K562 (cell line): ENCODE measurements around the gene GOSR1. TPM values are rescaled to one million over a fixed set of nuclear protein-coding genes. Genes with fewer than 3 reads are reported as not detected.

Experiments used
- ATAC-seq: fragments of 200-7000 bp; cut with Tn5 transposase; 3 replicates; pipeline ENCODE4 v1.9.1; 2020; ENCODE audit warnings: moderate library complexity
- BruUV-seq: library from RNA; stranded (reverse); fragments of 400-500 nt; replicated peaks from 2 replicates; lab custom pipeline; 2021; lab: Mats Ljungman, UMichigan
- CTCF ChIA-PET: fragments of 300-600 bp; formaldehyde crosslinking; extraction: SDS; loops from one replicate; lab custom pipeline; 2021; ENCODE audit warnings: low intra/inter-chr PET ratio; lab: Yijun Ruan, JAX
- POLR2A ChIA-PET: fragments of 300-600, 350-650 bp; sonication (Branson Sonifier 250); formaldehyde crosslinking; extraction: SDS; loops from one replicate; lab custom pipeline; 2021; ENCODE audit warnings: antibody characterized with exemption, inconsistent platforms; lab: Yijun Ruan, JAX
- DNase-seq, 4 experiments: peaks; one replicate each; pipeline versions ENCODE4 v3.0.0 to v3.0.0-alpha.2; 2011 to 2018; ENCODE audit warnings: low spot score in 3 of 4, mixed read lengths in 3 of 4; ENCODE audit errors: extremely low read depth in 1 of 4
- FAIRE-seq: peaks from 2 replicates; lab custom pipeline; 2011; peaks lifted over from hg19 to GRCh38; lab: Jason Lieb, UNC
- H2AFZ ChIP-seq: 2 replicates; pipeline ENCODE4 v1.6.0; 2011; ENCODE audit warnings: low read depth, low read length, control low read depth, inconsistent platforms
- H3K27ac ChIP-seq: fragments of 200-600 bp; 3 replicates; pipeline ENCODE4 v1.8.0; 2011; ENCODE audit warnings: low read depth, mild to moderate bottlenecking, control low read depth, inconsistent platforms, low read length, moderate library complexity, mixed read lengths; ENCODE audit errors: extremely low read depth
- H3K27me3 ChIP-seq, 2 experiments: fragments of 300-600 bp in 1 of 2; 2 replicates in 1 of 2; 3 replicates in 1 of 2; pipeline versions ENCODE4 v1.6.0 to v1.8.0; 2011; ENCODE audit warnings: inconsistent platforms in 2 of 2, low read length in 2 of 2, mild to moderate bottlenecking in 1 of 2, mixed read lengths in 1 of 2, moderate library complexity in 1 of 2; ENCODE audit not compliant: control insufficient read depth in 2 of 2, insufficient read depth in 2 of 2
- H3K36me3 ChIP-seq: fragments of 300-600 bp; 3 replicates; pipeline ENCODE4 v1.8.0; 2011; ENCODE audit warnings: mild to moderate bottlenecking, low read length, inconsistent platforms; ENCODE audit not compliant: control insufficient read depth, insufficient read depth
- H3K4me1 ChIP-seq, 2 experiments: fragments of 200-600 bp in 1 of 2; replicated peaks in 1 of 2; 2 replicates in 1 of 2; 3 replicates in 1 of 2; pipeline versions ENCODE4 v1.5.1 to v1.8.0; 2011; ENCODE audit warnings: inconsistent platforms in 2 of 2, low read length in 2 of 2, mild to moderate bottlenecking in 1 of 2, mixed read lengths in 1 of 2, moderate library complexity in 1 of 2; ENCODE audit not compliant: control insufficient read depth in 2 of 2, insufficient read depth in 2 of 2
- H3K4me2 ChIP-seq: 2 replicates; pipeline ENCODE4 v1.6.1; 2011; ENCODE audit warnings: low read length, control low read depth, inconsistent platforms, mixed read lengths; ENCODE audit not compliant: insufficient read depth
- H3K4me3 ChIP-seq: fragments of 200-600 bp; sonication (generic), shearing (Covaris generic); 2 replicates; pipeline ENCODE4 v1.5.1; 2016; ENCODE audit warnings: control low read depth, inconsistent platforms
- H3K79me2 ChIP-seq: fragments of 200-600 bp; 3 replicates; pipeline ENCODE4 v1.8.0; 2011; ENCODE audit warnings: low read length, inconsistent platforms; ENCODE audit not compliant: control insufficient read depth, insufficient read depth
- H3K9ac ChIP-seq, 2 experiments: 2 replicates each; pipeline versions ENCODE4 v1.6.0 to v1.6.1; 2011; ENCODE audit warnings: low read depth in 2 of 2, low read length in 2 of 2, control low read depth in 1 of 2, inconsistent platforms in 1 of 2, mild to moderate bottlenecking in 1 of 2, mixed read lengths in 1 of 2; ENCODE audit not compliant: insufficient read depth in 1 of 2
- H3K9me1 ChIP-seq: one replicate; pipeline ENCODE4 v1.6.0; 2011; ENCODE audit warnings: inconsistent platforms, mild to moderate bottlenecking, low read length, moderate library complexity; ENCODE audit not compliant: control insufficient read depth, insufficient read depth
- H3K9me3 ChIP-seq: replicated peaks from 2 replicates; pipeline ENCODE4 v1.5.1; 2011; ENCODE audit warnings: low read depth, low read length, inconsistent platforms; ENCODE audit not compliant: control insufficient read depth, insufficient read depth
- H4K20me1 ChIP-seq: replicated peaks from 2 replicates; pipeline ENCODE4 v1.6.1; 2011; ENCODE audit warnings: low read length, inconsistent platforms, mixed read lengths; ENCODE audit not compliant: control insufficient read depth, insufficient read depth
- CCNT2 ChIP-seq: IDR thresholded peaks from 2 replicates; pipeline ENCODE4 v1.6.1; 2011; ENCODE audit warnings: borderline replicate concordance, low read depth, mild to moderate bottlenecking, moderate library complexity, mixed read lengths, low read length; ENCODE audit not compliant: insufficient read length; ENCODE audit errors: extremely low read depth
- ETV6 ChIP-seq, 3 experiments: fragments of 150-350 bp in 1 of 3; sonication (generic) in 1 of 3; formaldehyde crosslinking in 1 of 3; IDR thresholded peaks; 2 replicates each; pipeline versions ENCODE4 v1.6.1 to v1.8.0; 2014 to 2022; ENCODE audit warnings: borderline replicate concordance in 2 of 3, low read depth in 2 of 3, antibody characterized with exemption in 1 of 3, low read length in 1 of 3, mild to moderate bottlenecking in 1 of 3, missing genetic modification reagents in 1 of 3
- FOXA3 ChIP-seq, 2 experiments: fragments of 450-650 bp in 1 of 2; sonication (generic) in 1 of 2; formaldehyde crosslinking; IDR thresholded peaks in 1 of 2; conservative IDR thresholded peaks in 1 of 2; 2 replicates each; pipeline versions ENCODE4 v1.4.0 to v1.8.0; 2020 to 2022; ENCODE audit warnings: mild to moderate bottlenecking in 2 of 2, missing genetic modification reagents in 1 of 2
- GATAD2A ChIP-seq: fragments of 450-650 bp; IDR thresholded peaks from 2 replicates; pipeline ENCODE4 v1.6.1; 2017
- MYC ChIP-seq, 2 experiments: fragments of 250-450 bp in 1 of 2; sonication (Bioruptor Pico) in 1 of 2; IDR thresholded peaks; 2 replicates each; pipeline versions ENCODE4 v1.5.1 to v1.6.1; 2012 to 2021; ENCODE audit warnings: low read depth in 2 of 2, borderline replicate concordance in 1 of 2, improper control_type of control experiment in 1 of 2, low read length in 1 of 2, mild to moderate bottlenecking in 1 of 2, moderate library complexity in 1 of 2
- RBM39 ChIP-seq: fragments of 200-400 bp; formaldehyde crosslinking; optimal IDR thresholded peaks from 2 replicates; pipeline ENCODE3; 2018; ENCODE audit warnings: low read depth, low read length
- SIX5 ChIP-seq, 2 experiments: IDR thresholded peaks; 2 replicates each; pipeline ENCODE4 v1.6.1; 2011; ENCODE audit warnings: low read length in 2 of 2, borderline replicate concordance in 1 of 2, low read depth in 1 of 2, mild to moderate bottlenecking in 1 of 2, moderate library complexity in 1 of 2; ENCODE audit not compliant: insufficient read depth in 1 of 2
- ZBTB34 ChIP-seq: fragments of 250-450 bp; sonication (Bioruptor Pico); IDR thresholded peaks from 2 replicates; pipeline ENCODE4 v1.8.0; 2021; ENCODE audit warnings: mild to moderate bottlenecking, moderate library complexity
- ZKSCAN1 ChIP-seq: fragments of 150-350 bp; IDR thresholded peaks from 2 replicates; pipeline ENCODE4 v1.6.1; 2016; ENCODE audit warnings: low read depth, low read length
- ZMIZ1 ChIP-seq, 2 experiments: fragments of 150-350 bp in 1 of 2; IDR thresholded peaks; 2 replicates each; pipeline ENCODE4 v1.6.1; 2012 to 2016; ENCODE audit warnings: low read depth in 2 of 2, low read length in 2 of 2, mild to moderate bottlenecking in 1 of 2, moderate library complexity in 1 of 2
- ZNF217 ChIP-seq: sonication (generic); formaldehyde crosslinking; IDR thresholded peaks from 2 replicates; pipeline ENCODE4 v1.8.0; 2022; ENCODE audit warnings: mild to moderate bottlenecking, missing genetic modification reagents
- ZNF282 ChIP-seq: sonication (generic); formaldehyde crosslinking; IDR thresholded peaks from 2 replicates; pipeline ENCODE4 v1.8.1; 2023; ENCODE audit warnings: missing genetic modification reagents
- ZNF507 ChIP-seq: conservative IDR thresholded peaks from 2 replicates; pipeline ENCODE4 v1.6.1; 2017; ENCODE audit warnings: missing genetic modification characterization, missing compliant biosample characterization
- WGBS: fragments of 100-300 bp; shearing (Covaris generic); methylation state at CpG from one replicate; pipeline ENCODE4 v1.1.6; 2016; ENCODE audit warnings: low coverage, mixed read lengths; ENCODE audit not compliant: insufficient coverage; ENCODE audit errors: missing lambda C conversion rate; 5-methylcytosine and 5-hydroxymethylcytosine counted together
- in situ Hi-C: fragments of 300-500 bp; cut with MboI; formaldehyde crosslinking; loops from 4 replicates; pipeline ENCODE4 v1.15.0; 2018; ENCODE audit warnings: inconsistent platforms, mixed read lengths
- intact Hi-C: fragments of 100-400 bp; cut with micrococcal nuclease; formaldehyde crosslinking; loops from 2 replicates; pipeline ENCODE4 v1.14.2; 2022
- polyA plus RNA-seq, 8 experiments: library from polyadenylated mRNA; depleted of rRNA in 4 of 8; stranded (reverse) in 5 of 8; unstranded in 3 of 8; fragments of >200 nt; fragmentation: Nextera tagmentation in 2 of 8; fragmentation: Illumina TruSeq in 1 of 8; extraction: Ambion mirVana in 2 of 8; extraction: Trizol in 1 of 8; gene quantifications; 2 replicates each; pipeline versions ENCODE4 v1.2.1 to v1.2.3, GENCODE V29; 2011 to 2014; ENCODE audit warnings: inconsistent platforms in 1 of 8, missing spikeins in 1 of 8
- total RNA-seq, 7 experiments: library from RNA; depleted of rRNA in 6 of 7; stranded (reverse); fragments of >200 nt in 6 of 7; fragmentation: Illumina TruSeq in 2 of 7; extraction: Trizol in 2 of 7; gene quantifications; 2 replicates each; pipeline versions ENCODE4 v1.2.1 to v1.2.3, GENCODE V29; 2011 to 2021; ENCODE audit warnings: low replicate concordance in 1 of 7

Gene GOSR1
- total and polyA plus RNA-seq, 9 of the 15 experiments (the other 6 are each of a cell fraction or from before 2014, with no cell fraction given) = 17.6 to 95.5 (median 33.3) TPM

GRCh38 chr17:30552994-30553566, 75.9 kb downstream of the GOSR1 start:
- no peak for ATAC-seq
- intact Hi-C loops = no loop called here

More at GRCh38 chr17:30552994-30553566, 75.9 kb downstream of the GOSR1 start:
- H4K20me1 ChIP-seq = peaks cover 16% of the 10 kb centered on the region; the same call in 1 of the 2 replicates
- H3K36me3 ChIP-seq = no peaks in the 10 kb centered on the region
- H2AFZ ChIP-seq = no peak overlapping the region
- BruUV-seq = no TSS peak
- peaks cover 18 to 61% of the 10 kb centered on the region in 2 experiments for H3K27me3 ChIP-seq
- peaks cover 15 to 22% of the 10 kb centered on the region in 2 experiments for H3K4me1 ChIP-seq
- H3K79me2 ChIP-seq = no peaks in the 10 kb centered on the region
- CTCF ChIA-PET = no interaction called here
- H3K4me2 ChIP-seq = no peak overlapping the region
- H3K27ac ChIP-seq = no peak overlapping the region
- 8% methylated on average over 10 of the region's 10 CpGs for whole genome bisulfite sequencing
- FAIRE-seq = no peak
- in situ Hi-C loops = loop anchor here (5.0 kb wide), 1 partner anchor 159 kb away; no protein-coding TSS in a partner anchor
- TF ChIP-seq ZNF217 (CRISPR knock-in tag) (no peak), ZNF507 (no peak), ZKSCAN1 (no peak), MYC (IDR thresholded peaks at IDR 0.05; ENCODE audit: low read depth, low read length) (no peak), MYC (CRISPR knock-in tag; IDR thresholded peaks at IDR 0.05; ENCODE audit: borderline replicate concordance, low read depth) (no peak), GATAD2A (no peak), RBM39 (no peak), SIX5 (IDR thresholded peaks at IDR 0.05; ENCODE audit: borderline replicate concordance in 1 of 2, insufficient read depth in 1 of 2, low read depth in 1 of 2, low read length in 2 of 2) (no peak), ETV6 (IDR thresholded peaks at IDR 0.05; ENCODE audit: borderline replicate concordance in 1 of 2, low read depth in 2 of 2, low read length in 1 of 2) (no peak), ETV6 (CRISPR knock-in tag; IDR thresholded peaks at IDR 0.05; ENCODE audit: borderline replicate concordance) (no peak), CCNT2 (no peak), ZMIZ1 (IDR thresholded peaks at IDR 0.05; ENCODE audit: low read depth in 2 of 2, low read length in 2 of 2) (no peak), ZNF282 (CRISPR knock-in tag) (no peak), FOXA3 (CRISPR knock-in tag; conservative IDR thresholded peaks at IDR 0.05 in 1 of 2, IDR thresholded peaks at IDR 0.05 in 1 of 2) (no peak), ZBTB34 (no peak)
- no peak for DNase-seq
- H3K9me3 ChIP-seq = no peaks in the 10 kb centered on the region
- POLR2A ChIA-PET = interaction anchor here (1.4 kb wide), 1 partner anchor 12 kb away, joined by 3 read pairs; no protein-coding TSS in a partner anchor
- H3K4me3 ChIP-seq = no peak overlapping the region
- no peak overlapping the region for H3K9ac ChIP-seq
- H3K9me1 ChIP-seq = no peaks in the 10 kb centered on the region
